GM20431 (cell line): ENCODE results near the gene ARMCX5.

Experiments used
- in situ Hi-C: fragments of 300-500 bp; cut with MseI, MboI; formaldehyde crosslinking; loops from one replicate; pipeline ENCODE4 v1.15.0; 2020; ENCODE audit warnings: low sequenced_read_pairs; ENCODE audit not compliant: unreplicated experiment

ARMCX5 gene

DNA sequence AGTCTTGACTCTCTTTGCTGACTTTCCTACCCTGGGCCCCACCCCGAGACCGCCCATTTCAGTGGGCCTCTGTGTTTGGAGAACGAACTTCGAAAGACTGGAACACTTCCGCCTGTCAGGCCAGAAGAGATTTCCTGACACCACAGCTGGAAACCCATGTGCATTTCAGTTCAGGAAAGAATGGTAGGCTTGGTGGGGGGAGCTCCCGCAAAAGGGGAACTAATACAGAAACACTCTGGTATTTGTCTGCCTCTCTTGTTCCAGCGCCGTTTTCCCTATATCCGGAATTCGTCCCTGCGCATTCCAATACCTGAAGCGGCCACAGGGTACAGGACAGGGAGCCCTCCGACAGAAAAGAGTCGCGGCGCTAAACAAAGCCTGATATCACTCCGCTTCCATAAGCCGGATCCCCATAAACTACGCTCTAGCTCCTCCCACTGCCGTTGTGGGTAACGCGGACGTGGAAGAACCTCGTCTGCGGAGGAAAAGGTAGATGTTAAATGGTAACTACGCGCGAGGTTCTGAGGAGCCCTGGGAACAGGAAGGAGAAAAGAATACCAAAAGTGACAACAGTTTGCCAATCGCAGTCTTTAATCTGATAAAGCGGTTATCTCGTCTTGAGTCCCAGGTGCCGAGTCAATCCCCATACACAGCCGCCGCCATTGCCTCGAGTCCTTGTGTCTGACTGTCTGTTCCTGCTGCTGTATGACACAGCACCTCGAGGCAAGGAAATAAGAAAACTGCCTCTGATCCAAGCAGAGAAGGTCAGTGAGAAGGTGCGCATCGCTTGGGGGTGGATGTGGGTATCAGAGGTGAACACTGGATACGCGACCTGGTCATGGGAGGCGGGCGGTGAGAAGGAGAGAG is at the start of gene ARMCX5:
ARMCX5 (plus strand) TSS at position 432 of the 867 bp plus-strand sequence. CDS start 2,627 bp downstream, outside the sequence.
- in situ Hi-C loops: no loop called here

DNA sequence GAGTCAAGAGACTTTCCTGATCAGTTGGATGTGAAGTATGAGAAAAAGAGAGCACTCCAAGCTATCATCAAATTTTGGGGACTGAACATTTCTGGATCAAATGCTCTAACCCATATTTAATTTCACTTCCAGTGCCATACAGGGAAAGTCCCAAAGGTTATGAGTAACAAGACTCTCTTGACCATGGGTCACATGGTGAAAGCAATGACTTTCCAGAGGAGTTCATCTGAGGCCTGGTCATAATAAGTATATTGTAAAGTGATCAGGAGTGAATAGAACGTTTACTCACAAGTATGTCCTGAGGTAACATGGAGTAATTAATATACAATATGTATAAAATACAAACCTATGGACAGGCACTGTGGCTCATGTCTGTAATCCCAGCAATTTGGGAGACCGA is 40.7 kb upstream of the ARMCX5 start:
- in situ Hi-C loops: no loop called here

DNA sequence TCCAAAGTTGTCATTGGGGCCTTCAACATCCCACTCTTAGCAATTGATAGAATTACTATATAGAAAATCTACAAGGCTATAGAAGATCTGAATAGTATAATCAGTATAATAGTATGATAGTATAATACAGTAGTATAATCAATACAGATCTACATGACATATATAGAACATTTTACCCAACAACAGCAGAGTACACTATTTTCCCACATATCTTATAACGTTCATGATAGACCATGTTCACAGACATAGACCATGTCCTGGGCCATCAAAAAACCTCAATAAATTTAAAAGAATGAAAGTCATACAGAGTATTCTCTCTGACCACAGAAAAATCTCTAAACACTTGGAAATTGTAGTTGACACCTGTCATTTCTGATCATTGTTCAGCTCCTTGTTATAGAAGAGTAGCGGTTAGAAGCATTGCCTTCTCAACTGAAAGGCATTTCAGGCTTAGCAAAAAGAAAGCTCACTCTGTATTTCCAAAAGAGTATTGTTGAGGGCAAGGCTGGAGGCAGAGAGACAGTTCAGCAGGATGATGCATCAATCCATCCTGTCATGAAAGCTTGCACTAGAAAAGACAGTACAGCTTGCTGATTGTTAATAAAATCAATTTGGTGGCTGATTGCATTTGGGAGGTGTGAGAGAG is 38.8 kb upstream of the ARMCX5 start:
- in situ Hi-C loops: no loop called here

DNA sequence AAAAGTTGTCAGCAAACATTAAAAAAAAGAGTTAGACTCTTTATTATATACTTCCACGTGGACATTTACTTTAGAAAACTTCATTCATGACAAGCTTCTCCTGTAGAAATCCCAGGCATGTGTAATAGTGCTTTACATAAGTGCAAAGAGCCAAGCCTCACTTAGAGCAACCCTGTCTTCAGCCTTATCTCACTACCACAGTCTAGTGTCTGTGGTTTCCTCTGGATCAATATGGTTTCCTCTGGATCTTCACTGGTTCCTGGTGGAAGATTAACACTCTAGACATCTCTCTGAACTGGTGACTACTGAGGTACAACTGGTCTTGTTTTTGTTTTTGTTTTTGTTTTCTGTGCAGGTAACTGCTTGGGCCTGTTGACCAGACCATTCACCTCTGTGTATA is 18.4 kb upstream of the ARMCX5 start:
- in situ Hi-C loops: no loop called here

DNA sequence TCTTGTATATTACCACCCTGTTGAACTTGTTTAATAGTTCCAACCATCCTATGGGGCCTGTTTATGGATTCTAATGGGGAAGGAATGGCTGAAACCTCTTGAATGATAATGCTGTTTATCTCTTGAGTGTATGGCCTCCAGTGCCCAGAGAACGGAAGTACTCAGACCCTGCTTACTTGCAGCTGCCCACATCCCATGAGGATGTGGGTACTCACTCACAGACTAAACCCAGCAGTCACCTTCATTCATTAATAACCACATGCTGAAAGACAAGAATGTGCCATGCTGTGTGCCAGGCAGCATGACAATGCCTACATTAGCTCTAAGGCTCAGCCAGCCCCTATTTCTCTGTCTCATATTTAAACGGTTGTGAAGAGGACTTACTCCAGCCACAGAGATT is 5.9 kb upstream of the ARMCX5 start:
- in situ Hi-C loops: no loop called here

DNA sequence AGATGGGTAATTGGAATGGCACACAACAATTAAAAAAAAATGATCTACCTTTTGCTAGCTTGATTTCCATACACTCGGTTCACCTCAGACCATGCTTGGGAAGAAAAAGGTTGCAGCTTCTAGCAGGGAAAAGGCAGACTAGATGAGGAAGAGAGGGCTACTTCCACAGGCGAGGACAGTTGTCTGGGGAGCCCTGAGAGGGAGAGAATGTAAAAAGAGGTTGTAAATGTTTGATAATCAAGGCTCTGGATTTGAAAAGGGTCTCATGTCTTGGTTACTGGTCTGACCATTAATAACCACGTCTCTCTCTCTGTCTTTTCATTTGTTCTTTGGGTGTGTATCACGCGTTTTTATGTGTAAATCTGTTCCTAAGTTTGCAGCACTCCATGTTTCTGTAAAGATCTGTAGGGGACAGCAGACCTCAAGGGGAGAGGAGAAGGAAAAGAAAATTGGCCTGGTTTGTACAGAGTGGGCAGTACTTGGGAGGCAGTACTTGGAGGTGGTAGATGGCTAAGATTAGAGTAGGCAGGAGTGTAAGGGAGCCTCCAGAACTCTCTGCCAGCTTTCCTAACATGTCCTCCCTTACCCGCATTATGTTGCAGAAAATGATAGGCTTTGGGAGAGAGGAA is 750 bp downstream of the ARMCX5 start:
- in situ Hi-C loops: no loop called here

DNA sequence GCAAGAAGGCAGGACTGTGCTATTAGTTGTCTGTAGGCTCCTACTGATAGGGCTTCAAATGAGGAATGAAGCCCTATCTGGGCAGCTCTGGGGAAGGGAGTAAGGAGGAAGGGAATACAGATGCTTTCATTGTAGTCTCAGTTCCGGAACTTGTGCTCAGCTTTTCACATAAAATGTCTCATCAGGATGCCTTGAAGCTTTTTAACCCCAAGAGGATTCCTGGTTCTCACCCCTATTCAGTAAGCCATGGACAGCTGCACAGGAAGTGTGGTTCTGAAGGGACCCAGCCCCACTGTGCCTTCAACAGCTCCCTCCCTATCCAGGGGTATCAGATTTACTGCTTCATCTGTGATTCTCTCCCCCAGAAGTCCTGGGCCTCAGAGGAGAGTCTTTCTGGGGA is 5.0 kb downstream of the ARMCX5 start:
- in situ Hi-C loops: no loop called here

DNA sequence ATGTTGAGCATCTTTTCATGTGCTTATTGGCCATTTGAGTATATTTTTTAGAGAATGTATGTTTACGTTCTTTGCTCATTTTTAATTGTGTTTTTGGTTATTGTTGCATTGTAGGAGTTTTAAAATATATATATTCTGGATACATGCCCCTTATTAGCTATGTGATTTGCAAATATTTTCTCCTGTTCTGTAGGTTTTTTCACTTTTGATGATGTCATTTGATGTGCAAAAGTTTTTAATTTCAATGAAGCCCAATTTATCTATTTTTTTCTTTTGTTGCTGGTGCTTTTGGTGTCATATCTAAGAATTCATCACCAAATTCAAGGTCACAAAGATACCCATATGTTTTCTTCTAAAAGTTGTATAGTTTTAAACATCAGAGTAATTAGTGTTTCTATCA is 6.8 kb downstream of the ARMCX5 start:
- in situ Hi-C loops: no loop called here

DNA sequence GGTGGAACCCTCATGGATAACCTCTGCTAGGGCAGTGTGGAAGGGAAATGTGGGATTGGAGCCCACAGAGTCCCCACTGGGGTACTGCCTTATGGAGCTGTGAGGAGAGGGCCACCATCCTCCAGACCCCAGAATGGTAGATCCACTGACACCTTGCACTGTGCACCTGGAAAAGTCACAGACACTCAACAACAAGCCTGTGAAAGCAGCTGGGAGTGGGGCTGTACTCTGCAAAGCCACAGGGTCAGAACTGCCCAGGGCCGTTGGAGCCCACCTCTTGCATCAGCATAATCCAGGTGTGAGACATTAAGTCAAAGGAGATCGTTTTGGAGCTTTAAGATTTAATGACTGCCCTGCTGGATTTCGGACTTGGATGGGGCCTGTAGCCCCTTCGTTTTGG is 11.6 kb downstream of the ARMCX5 start:
- in situ Hi-C loops: no loop called here

DNA sequence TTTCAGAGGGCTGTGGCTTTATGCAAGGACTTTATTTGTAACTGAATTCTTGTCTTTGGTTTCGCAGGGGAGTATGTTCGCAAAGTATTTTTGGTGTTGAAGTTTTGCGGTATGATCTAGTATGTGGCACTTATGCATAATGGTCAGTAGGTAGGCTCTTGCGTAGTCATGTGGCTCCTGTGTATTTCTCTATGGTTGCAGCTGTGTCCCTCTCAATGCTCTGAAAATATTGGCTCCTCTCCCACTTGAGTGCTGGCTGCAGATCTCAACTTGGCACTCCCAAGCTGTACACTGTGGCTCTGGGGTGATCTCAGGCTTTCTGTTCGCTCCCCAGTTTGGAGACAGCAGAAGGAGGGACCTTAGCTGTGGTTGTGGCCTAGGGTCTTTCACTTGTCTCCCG is 24.8 kb downstream of the ARMCX5 start:
- in situ Hi-C loops: no loop called here

DNA sequence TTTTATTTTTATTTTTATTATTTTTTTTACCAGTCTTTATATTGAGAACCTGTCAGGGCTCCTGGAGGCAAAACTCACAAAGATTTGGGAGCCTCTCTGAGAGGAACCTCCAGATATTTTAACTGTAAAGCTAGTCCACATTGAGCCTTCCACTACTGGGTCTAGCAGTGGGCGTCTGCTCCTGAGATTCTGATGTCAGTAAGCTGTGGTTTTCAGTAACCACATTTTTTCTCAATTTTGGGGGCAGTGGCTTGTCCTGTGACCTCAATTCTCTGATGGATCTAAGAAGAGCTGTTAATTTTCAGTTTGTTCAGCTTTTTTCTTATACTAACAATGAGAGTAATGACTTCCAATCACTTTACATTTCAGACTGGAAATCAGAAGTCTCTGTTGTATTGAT is 28.3 kb downstream of the ARMCX5 start:
- in situ Hi-C loops: no loop called here

DNA sequence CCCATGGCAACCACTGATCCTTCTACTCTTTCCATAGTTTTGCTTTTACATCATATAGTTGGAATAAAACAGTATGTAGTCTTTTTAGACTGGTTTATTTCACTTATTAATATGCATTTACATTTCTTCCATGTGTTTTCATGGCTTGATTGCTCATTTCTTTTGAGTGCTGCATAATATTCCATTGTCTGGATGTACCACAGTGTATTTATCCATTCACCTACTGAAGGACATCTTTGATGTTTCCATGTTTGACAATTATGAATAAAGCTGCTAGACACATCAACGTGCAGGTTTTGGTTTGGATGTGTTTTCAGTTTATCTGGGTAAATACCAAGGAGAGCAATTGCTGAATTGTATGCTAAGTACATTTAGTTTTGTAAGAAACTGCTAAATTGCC is 38.2 kb downstream of the ARMCX5 start:
- in situ Hi-C loops: no loop called here

DNA sequence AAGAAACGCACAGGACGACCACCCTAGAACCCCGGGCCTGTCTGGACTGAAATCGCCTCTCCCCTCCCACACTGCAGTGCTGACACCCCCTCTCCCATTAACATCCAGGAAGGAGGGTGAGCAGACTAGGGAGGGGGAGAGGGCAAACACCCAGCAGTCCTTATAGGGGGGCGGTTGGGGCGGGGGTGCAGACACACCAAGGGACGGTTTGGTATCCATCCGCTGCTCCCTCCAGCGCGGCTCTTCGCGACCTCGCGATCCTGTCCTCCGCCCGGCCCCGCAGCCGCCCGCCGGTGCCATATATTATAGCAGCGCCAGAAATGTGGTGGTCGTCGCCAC is 51.6 kb downstream of the ARMCX5 start:
- in situ Hi-C loops: no loop called here

DNA sequence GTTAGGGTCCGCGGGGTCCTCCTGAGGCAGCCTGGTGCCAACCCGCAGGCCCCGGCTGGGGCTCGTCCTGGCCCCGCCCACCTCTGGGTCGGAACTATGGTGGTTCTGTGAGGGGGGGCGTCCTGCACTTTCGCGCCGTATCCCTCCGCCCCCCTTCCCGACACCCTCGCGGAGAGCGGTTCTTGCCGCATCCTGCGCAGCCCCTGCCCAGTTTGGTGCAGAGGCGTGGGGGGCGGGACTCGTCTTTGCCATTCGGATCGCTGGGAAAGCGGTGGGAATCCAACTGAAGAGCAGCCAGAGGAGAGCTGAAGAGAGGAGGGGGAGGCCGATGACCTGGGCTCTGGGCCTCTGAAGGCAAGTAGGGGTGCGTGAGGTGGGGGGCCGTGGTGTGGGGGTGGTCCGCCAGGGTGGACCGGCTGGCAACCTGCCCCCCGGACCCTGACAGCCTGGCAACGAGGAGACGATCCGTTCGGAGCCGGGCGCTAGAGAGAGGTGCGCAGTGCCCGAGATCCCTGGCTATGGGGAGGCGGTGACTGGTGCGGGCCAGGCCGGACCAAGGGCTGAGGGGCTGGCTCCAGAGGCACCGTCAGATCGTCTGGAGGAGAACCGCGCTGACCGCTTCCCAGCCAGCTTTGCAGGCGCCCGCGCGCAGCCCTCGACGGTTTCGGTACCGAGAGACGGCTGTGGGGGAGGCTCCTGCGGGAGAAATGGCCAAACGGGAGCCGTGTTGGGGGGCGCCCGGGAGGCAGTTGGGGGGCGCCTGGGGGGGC is 52.1 kb downstream of the ARMCX5 start, which contains the start of gene GPRASP1:
GPRASP1 (plus strand) TSS at position 242 of the 770 bp plus-strand sequence. CDS start 2,431 bp downstream, outside the sequence.
- in situ Hi-C loops: no loop called here

DNA sequence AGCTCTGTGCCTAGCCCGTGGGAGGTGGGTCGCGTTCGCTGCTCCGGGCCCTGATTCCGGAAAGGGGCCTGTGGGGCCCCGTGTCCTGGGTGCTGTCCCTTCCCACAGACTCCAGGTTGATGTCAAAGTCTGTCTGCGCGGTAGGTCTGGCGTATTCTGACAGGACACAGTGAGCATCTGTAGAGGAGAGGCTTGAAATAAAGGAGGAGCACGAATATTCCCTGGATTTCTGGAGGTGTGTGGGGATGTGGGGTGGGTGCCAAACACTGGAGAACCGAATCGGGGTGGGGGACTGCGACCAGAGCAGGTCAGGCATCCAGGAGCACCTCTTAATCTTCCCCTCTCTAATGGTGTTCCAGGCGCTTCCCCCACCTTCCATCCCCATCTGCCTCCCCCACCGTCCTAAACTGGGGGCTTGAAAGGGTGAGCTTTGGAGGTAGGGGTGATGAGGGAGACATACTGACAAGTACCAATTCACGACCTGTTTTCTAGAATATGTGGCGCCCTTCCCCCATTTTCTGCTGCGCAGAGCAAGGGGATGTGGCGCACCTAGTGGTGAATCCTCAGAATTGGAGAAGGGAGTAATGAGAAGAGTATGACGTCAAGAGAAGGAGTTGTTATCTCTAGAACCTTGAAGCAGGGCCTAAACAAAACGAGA is 52.8 kb downstream of the ARMCX5 start:
- in situ Hi-C loops: no loop called here
